HG02642 (cell line): ENCODE data around the gene NPAS3.

ENCODE experiments used
- ATAC-seq: cut with Tn5 transposase; IDR thresholded peaks from one replicate; pipeline ENCODE4 v1.9.1; 2021; ENCODE audit warnings: mild to moderate bottlenecking; ENCODE audit not compliant: unreplicated experiment, poor library complexity

Gene NPAS3

DNA sequence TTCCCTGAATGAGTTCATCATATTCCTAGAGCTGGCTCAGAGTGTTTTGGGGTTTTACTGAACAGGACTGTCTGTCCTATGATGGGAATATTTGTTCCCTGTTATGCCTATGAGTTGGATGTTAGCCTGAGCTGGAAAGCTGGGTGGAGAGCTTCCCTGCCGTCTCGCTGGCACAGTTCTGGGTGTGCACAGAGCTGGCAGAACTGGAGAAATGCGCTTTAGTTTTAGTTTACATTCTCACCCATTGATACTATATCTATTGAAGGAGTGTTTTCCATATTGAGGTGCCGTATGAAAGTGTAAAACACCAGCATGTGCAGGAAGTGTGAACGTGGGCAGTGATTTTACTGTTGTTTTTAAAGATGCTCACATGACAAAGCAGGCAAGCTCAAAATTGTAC lies 549.9 kb downstream of the NPAS3 start:
- ATAC-seq, result no peak

DNA sequence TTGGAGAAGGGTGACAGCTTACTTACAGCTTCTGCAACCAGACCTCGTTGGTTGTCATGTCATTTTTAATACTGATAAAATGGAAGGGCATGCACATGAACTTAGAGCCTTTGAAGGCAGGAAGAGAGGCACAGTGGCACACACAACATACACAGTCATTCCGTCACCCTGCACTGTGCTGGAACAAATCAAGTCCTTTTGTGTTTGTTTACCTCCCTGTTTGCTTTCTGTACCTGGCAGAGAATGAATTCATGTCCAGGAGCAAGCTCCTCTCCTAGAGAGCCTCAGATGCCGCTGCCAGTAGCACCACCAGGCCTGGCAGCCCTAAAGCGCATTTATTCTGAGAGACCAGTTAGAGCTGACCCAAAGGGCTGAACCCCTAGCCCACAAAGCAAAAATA lies 551.9 kb downstream of the NPAS3 start:
- ATAC-seq, result no peak

DNA sequence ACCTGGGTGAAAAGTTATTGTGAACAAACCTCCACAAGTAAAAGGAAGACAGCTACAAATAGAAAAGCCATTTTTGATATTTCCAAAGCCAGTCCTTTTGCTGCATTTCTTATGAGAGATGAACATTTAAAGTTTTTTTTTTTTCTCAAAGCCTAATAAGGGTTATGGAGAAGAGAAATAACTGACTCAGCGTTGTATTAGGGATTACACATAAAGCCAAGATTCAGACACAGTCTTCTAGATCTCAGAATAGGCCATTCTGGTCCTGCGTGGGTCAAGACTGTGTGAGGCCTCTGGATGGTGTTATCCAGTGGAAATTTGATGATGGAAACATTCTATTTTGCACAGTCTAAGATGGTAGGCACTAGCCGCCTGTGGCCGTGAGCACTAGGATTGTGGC lies 552.4 kb downstream of the NPAS3 start:
- ATAC-seq, result no peak

DNA sequence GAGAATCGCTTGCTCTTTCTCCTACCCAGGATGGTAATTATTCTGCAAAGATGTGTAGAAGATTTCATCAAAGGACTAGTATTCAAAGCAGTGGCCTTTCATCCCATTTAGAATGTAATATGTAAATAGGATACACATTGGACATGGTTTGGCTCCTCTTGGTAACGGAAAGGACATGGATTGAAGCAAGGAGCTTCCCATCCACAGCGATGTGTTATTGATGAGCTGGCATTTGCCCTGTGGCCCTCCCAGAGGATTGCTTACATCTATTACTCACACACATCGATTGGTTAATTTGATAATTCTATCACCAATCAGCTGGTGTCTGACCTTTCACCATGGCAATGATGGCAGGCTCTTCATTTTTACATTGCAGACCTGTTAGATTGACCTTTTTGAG lies 553.8 kb downstream of the NPAS3 start:
- ATAC-seq, result no peak

DNA sequence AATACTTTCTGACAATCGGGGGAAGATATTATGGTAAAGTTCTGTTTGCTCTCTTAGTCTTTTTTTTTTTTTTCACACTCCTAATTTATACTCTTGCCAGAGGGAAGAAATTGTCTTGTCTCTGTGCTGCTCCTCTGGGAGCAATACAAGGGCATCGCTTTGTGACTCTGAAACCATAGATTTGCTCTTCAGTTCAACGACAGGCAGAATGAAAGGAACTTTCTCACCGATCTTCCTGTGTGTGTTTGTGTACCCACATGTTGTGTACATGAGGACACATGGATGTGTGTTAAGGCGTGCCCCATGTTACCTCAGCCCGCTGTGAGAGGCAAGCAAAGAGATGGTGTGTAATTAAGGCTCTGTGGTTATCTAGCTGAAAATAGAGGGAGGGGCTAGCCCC lies 554.6 kb downstream of the NPAS3 start:
- ATAC-seq, result no peak

DNA sequence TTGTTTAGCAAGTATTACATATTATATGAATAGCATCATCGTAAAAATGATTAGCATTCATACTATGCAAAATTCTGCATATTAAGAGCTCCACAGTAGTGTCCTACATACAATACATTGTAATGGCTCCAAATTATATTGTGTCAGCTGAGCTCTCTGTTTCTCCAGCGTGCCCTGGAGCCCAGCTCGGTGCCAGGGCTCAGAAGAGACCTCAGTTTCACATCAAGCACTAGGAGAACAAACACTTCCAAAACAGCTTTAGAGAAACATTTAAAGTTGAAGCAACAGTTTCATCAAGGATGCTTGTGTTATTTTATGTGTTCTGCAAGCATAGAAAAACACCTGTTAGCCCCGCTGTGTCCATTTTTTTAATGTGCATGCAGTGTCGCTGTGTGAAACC lies 555.3 kb downstream of the NPAS3 start:
- no peak for ATAC-seq

DNA sequence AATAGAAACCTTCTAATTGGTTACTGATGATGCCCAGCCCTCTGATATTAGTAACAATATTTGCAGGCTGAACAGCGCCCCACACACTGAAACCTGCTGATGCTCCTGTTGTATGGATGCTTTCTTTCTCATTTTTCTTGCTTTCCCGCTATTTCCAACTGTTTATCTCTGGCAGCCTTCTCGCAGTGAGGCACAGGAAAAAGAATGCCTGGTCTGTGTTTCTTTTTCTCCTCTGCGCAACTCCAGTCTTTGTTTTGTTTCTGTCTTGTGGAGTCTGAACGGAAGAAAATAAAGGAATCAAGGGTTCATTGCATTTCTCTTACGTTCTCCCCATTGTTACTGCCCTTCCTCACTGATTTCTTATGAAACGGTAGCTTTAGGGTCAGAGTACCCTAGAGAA lies 561.0 kb downstream of the NPAS3 start:
- ATAC-seq, result no peak

DNA sequence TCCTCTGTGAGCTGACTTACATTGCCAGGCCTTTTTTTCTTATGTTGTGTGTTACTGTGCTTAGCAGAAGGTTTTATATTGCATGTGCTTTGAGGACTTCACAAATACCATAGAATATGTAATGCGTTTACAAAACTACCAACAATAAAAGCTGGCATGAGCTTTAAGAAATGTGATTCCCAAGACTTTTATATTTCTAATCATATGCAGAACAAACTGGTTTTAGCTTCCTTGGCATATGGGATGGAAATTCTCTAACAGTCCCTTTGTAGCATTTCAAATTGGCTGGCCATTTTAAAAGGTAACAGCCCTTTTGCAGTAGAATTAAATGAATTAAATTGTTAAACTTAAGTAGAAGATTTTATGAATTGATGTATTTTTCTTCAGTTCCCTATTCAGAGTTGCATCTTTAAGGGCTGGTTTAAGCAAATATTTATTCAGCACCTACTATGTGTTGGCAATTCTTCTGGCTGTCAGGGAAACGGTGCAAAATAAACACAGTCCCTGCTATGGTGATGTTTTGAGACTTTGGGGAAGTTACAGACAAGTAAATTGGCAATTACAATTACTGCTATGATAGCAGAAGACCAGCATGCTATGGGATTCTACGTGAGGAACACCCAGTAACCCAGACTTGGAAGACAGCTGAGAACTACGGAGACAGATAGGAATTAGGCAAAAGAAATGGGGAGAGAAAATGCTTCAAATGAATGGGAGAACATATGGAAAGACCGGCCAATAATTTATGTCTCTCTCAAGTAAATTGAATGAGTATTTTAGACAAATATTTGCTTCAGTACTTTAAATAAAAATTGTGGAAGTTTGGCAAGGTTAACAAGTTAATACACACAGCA lies 565.8 kb downstream of the NPAS3 start:
- no peak for ATAC-seq

DNA sequence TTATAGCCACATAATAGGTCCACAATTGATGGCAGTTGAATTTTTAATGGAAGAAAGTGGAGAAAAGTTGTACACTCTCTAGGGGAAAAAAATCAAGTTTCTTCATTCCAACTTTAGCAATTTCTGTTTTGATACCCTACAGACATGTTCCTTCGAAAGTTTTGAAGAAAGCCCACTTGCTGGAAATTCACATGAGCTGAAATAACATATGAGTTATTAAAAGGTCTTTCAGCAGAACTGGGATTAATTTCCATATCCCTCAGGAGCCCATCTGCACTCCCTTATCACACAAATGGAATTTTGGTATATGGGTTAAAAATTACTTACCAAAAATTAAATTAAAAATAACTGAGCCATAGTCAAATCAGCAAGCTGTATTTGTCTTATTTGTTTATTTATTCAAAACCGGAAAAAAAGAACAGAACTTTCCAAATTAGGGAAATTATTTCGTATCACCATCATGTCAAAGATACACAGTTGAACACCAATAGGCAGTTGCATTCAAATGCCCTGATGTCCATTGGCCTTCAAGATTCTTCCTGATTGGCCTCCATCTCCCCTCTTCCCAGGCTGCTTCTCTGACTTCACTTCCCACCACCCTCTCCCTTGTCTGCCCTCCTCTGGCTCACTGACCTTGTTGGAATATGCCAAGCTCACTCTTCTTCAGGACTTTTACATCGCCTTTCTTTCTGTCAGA lies 566.7 kb downstream of the NPAS3 start:
- ATAC-seq, result no peak

DNA sequence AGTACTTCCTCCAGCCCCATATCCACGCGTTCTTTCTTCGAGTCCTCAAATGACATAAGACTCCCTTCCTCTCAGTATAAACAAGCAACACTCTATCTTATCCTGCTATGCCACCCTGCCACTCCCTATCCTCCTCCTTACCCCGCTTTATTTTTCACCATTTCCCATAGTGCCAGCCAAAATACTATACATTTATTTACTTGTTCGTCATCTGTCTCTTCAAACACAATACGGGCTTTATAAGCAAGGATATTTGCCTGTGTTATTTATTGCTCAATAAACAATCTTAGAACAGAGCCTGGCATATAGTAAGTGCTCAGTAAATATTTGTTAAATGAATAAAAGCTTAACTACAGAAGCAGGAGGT lies 567.3 kb downstream of the NPAS3 start:
- no peak for ATAC-seq

DNA sequence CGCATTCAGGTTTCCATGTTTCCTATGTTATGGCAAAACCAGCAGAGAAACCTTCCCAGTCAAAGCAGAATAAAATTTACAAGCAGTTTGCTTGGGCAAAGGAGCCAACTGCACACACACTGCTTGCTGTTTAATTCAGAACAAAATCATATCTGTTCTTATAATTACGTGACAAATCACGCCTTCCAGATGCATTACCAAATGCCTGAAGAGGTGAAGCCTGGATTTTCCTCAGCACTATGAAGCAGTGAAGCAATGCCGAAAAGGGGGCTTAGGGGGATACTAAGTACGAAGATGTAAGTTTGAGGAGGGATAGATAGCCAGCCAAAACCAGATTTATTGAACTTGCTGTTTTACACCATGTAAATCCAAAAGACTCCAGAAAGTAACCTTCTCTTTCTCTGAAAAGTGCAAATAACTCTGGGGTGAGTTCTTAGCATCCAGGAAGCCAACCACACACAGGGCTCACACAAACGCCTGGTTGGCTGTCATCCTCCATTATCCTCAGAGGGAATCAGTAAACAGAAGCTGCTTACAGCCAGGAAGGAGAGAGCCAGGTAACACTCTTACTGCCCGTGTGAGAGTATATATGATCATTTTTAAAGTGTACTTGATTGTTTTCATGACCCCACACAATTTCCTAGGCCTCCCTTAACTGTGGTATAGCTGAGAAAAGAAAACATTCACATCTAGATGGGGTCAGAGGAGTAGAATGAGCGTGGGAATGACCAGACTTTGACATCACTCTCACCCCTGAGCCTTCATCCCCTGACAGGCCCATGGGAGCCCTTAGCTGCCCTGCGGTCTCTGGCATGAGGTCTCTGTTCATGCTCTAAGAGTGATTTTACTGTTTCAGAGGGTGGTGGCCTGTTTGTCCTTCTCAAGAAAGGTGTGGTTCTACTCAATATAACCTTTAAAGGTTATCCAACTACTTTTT lies 569.7 kb downstream of the NPAS3 start:
- no peak for ATAC-seq

DNA sequence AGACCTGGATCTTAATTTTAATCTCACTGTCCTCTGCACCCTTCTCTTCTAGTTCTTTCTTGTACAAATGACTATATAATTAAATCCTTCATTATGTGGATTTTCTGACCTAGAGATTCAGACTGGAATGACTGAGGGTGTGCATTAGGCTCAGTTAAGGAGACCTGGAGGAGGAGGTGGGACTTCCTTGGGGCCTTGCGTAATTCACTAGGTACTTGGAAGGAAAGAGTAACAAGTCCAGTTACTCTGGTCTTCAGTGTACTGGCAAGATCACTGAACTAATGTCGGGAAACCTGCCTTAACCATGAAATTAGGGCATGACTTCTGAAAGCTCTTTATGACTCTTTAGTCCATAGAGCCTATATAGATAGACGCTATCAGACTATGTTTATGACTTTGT lies 570.8 kb downstream of the NPAS3 start:
- no peak for ATAC-seq

DNA sequence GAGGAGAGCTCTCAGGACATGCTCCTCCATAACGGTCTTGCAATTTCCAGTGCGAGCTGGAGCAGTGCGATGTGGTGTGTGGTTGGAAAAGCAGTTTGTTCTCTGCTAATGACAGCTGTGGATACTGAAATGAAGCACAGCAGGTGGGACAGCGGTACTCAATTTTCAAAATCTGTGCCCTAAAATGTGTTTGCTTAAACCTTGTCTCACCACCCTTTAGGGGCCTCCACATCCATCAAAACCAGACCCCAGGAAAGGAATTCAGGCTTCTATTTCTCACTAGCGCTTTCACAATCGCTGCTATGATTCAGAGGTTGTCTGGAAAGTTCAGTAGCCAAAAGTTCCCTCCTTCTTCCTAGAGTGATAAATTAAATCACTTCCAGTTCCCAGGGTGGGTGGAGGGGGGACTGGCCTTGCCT lies 571.4 kb downstream of the NPAS3 start:
- ATAC-seq, result no peak

DNA sequence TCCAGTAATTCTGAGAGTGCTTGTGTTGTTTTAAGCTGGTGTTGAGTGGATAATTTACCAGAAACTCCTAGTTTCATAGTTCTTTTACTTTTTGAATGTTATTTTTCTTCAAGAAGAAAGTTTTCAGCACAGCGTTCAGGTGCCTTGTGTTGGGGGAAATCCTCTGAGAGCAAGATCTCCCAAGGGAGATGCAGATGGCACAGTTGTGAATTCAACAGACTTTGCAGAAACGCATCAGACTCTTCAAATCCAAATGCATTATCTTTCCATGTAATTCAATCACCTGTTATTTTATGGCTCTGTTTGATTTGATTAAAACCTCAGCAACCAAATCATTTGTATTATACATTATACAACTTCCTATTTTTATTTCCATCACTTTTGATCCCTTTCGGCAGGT lies 572.3 kb downstream of the NPAS3 start:
- no peak for ATAC-seq

DNA sequence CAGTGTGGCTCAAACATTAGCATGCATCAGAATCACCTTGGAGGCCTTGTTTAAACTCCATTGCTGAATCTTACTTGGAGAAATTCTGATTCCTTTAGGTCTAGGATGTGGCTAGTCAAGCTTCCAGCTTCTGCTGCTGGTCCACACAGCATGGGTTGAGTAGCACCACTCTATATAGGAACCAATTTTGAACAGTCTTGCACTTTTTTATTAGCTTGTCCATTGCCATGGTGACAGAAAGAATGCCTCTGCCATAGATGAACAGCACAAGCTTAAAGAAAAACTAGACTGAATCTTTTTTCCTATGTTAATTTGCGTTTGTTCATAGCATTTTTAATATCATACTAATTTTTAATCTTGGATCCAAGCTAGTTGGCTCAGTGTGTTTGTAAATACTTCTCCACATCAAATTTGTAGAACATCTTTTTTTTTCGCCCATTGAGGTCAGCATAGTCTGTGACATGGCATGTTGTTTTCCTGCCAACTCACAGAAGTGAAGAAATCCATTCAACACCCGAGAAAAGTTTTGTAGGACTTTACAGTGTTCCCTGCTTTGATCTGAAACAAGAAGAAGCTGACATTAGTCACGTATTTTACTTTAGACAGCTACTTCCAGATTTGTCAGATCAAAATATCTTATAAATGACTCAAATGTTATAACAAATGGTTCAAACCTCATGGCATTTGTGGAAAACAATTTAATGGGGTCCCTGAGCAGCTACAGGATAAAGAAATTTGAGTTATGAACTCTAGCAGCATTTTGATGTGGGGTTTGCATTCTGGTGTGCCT lies 573.4 kb downstream of the NPAS3 start:
- no peak for ATAC-seq

DNA sequence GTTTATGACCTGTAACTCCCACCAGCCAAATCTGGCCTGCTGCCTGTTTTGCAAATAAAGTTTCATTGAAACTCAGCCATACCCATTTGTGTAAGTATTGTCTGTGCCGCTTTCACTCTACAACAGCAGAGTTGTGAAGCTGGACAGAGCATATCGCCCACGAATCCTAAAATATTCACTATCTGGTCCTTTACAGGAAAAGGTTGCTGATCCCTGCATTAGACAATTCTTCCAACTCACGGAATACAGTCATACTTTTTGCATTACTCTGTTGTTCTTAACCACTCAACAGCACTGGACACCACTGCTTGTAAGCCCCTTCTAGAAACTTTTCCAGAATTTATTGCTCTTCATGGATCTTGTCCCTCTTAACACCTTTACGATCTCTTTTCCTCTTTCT lies 576.8 kb downstream of the NPAS3 start:
- no peak for ATAC-seq

DNA sequence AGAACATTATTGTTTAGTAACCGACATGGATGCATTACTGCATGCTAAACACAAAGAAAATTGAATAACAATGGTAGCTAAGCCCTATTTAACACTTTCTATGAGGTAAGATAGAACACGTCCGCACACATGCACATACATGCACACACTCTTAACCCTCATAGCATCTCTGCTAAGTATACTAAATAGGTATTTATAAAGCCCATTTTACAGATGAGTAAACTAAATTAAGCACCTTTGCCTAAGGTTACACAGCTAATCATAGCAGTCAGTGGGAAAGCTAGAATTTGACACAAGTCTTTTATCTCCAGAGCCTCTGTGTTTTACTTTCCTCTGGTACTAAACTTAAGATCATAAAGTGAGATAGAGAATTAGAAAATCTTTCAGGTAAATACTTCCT lies 577.2 kb downstream of the NPAS3 start:
- ATAC-seq, result no peak

DNA sequence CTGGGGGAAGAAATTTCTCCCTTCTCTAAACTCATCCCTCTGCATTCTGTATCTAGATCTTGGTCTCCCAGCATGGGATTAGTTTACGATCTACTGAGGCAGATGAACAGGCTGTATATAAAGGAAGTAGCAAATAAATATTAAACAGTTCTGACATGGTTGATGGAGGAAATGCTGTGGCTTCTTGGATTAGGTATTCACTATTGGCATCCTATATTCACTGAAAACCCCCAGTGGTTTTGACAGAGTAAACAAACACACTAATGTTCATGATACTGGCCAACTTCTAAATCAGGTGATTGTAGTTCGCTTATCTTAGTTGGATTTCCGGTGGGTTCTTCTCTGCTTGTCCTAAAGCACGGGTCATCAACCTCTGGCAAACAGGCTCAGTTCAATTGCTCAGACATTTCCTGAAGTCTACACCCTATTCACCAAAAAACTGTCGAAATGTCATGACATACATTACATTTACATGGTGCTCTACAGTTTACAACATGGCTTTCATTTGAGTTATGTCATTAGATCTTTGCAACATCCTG lies 578.3 kb downstream of the NPAS3 start:
- no peak for ATAC-seq

DNA sequence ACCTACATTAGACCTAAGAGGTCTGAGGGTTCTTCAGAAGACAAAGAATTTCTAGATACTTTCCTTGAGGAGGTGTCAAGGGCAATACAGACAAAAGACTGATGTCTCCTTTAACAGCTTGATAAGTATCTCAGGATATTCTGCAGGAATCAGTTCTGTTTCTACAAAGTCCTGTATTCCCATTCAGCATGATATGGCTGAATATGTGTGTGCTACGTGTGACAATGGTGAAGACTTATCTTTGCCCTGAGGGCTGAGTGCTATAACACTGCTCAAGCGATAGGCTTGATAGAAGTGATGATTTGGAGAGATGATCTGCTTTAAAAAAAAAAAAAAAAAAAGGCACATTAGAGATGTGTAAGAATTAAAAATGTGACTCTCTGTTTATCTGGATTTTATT lies 582.5 kb downstream of the NPAS3 start:
- ATAC-seq, result no peak

DNA sequence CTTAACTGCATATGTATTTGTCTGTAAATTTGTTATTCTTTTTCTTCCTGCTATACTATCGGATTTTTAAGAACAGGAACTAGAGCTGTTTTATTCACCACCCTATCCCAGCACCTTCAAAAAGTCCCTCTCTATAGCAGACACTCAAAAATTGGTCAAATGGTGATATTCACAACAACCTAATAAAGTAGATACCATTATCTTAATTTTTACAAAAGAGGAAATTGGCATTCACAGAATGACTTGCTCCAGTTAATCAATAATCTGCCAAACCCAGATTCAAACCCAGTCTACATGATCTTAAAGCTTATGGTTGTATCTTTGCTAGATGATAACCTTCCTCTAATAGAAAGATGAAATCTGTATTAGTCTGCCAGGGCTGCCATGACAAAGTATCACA lies 585.6 kb downstream of the NPAS3 start:
- ATAC-seq, result no peak
